Kidney epithelial cell (primary cell): Measurements from ENCODE around the gene PCLO. TPM values are rescaled to one million over a fixed set of nuclear protein-coding genes. Genes with fewer than 3 reads are reported as not detected.
A peak's percentile ranks its signal among the peaks of the same experiment; 100 is the strongest.

Source experiments
- DNase-seq: peaks from one replicate; pipeline ENCODE4 v3.0.0-alpha.2; 2010; ENCODE audit warnings: low read depth
- H3K27me3 ChIP-seq: 2 replicates; pipeline ENCODE4 v1.6.0; 2011; ENCODE audit warnings: low read length; ENCODE audit not compliant: control insufficient read depth, insufficient read depth
- H3K36me3 ChIP-seq: 2 replicates; pipeline ENCODE4 v1.5.1; 2011; ENCODE audit warnings: low read length; ENCODE audit not compliant: control insufficient read depth, insufficient read depth
- H3K4me3 ChIP-seq: 2 replicates; pipeline ENCODE4 v1.5.1; 2011; ENCODE audit warnings: low read depth, mild to moderate bottlenecking, control low read depth, low read length
- total RNA-seq: library from RNA; depleted of rRNA; stranded (reverse); fragments of >200 nt; gene quantifications from 2 replicates; pipeline ENCODE4 v1.2.3, GENCODE V29; 2015
- TF ChIP-seq, protein P1 (sequence below): IDR thresholded peaks from 2 replicates; pipeline ENCODE4 v1.5.1; 2011; ENCODE audit warnings: mild to moderate bottlenecking, moderate library complexity, low read length, control low read depth, inconsistent platforms; ENCODE audit not compliant: insufficient read depth, poor library complexity, severe bottlenecking

The PCLO gene, protein sequence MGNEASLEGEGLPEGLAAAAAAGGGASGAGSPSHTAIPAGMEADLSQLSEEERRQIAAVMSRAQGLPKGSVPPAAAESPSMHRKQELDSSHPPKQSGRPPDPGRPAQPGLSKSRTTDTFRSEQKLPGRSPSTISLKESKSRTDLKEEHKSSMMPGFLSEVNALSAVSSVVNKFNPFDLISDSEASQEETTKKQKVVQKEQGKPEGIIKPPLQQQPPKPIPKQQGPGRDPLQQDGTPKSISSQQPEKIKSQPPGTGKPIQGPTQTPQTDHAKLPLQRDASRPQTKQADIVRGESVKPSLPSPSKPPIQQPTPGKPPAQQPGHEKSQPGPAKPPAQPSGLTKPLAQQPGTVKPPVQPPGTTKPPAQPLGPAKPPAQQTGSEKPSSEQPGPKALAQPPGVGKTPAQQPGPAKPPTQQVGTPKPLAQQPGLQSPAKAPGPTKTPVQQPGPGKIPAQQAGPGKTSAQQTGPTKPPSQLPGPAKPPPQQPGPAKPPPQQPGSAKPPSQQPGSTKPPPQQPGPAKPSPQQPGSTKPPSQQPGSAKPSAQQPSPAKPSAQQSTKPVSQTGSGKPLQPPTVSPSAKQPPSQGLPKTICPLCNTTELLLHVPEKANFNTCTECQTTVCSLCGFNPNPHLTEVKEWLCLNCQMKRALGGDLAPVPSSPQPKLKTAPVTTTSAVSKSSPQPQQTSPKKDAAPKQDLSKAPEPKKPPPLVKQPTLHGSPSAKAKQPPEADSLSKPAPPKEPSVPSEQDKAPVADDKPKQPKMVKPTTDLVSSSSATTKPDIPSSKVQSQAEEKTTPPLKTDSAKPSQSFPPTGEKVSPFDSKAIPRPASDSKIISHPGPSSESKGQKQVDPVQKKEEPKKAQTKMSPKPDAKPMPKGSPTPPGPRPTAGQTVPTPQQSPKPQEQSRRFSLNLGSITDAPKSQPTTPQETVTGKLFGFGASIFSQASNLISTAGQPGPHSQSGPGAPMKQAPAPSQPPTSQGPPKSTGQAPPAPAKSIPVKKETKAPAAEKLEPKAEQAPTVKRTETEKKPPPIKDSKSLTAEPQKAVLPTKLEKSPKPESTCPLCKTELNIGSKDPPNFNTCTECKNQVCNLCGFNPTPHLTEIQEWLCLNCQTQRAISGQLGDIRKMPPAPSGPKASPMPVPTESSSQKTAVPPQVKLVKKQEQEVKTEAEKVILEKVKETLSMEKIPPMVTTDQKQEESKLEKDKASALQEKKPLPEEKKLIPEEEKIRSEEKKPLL (N-terminal part only)
- total RNA-seq = 4.7 and 7.4 TPM in 2 replicates

DNA sequence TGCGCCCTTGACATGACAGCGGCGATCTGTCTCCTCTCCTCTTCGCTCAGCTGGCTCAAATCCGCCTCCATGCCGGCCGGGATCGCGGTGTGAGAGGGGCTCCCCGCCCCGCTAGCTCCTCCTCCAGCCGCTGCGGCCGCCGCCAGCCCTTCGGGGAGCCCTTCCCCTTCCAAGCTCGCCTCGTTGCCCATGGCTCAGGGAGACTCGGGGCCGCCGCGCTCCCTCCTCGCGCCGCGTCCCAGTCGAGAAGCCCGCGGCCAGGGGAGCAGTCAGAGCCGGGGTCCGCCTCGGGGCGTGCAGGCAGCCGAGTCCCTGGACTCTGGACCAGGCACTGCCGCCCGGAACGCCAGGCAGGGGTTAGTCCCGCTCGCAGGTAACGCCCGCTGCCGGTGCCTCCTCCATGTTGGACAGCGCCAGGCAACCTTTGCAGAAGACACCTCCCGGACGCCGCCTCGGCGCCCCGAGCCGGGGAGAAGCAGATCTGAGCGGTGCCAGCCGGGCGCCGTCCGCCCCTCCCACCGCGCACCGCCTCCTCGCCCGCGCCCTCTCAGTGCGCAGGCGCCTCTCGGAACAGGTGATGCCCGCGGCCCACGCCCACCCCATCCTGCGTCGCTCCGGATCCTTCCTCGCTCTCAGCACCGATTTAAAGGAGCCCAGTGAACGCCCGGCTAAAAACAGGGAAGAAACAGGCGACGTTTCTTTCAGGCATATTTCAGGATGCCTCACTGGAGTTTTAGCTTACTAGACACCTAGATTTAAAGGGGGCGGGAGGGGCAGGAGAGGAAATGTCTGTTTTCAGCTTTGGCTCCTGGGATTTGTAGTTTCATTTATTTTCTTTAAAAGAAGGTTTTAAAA is at the start of gene PCLO:
Gene PCLO (minus strand): TSS at position 483 of the 855 bp plus-strand sequence. CDS start 292 bp downstream, at position 191.
- TF ChIP-seq, protein P1, sequence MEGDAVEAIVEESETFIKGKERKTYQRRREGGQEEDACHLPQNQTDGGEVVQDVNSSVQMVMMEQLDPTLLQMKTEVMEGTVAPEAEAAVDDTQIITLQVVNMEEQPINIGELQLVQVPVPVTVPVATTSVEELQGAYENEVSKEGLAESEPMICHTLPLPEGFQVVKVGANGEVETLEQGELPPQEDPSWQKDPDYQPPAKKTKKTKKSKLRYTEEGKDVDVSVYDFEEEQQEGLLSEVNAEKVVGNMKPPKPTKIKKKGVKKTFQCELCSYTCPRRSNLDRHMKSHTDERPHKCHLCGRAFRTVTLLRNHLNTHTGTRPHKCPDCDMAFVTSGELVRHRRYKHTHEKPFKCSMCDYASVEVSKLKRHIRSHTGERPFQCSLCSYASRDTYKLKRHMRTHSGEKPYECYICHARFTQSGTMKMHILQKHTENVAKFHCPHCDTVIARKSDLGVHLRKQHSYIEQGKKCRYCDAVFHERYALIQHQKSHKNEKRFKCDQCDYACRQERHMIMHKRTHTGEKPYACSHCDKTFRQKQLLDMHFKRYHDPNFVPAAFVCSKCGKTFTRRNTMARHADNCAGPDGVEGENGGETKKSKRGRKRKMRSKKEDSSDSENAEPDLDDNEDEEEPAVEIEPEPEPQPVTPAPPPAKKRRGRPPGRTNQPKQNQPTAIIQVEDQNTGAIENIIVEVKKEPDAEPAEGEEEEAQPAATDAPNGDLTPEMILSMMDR = no peak
- Histone ChIP-seq H3K4me3 (peak within 1 kb of the TSS; percentile 74), H3K36me3 (no peaks in the 10 kb centered on the region), H3K27me3 (no peaks in the 10 kb centered on the region)
- peak; percentile 72 for DNase-seq

DNA sequence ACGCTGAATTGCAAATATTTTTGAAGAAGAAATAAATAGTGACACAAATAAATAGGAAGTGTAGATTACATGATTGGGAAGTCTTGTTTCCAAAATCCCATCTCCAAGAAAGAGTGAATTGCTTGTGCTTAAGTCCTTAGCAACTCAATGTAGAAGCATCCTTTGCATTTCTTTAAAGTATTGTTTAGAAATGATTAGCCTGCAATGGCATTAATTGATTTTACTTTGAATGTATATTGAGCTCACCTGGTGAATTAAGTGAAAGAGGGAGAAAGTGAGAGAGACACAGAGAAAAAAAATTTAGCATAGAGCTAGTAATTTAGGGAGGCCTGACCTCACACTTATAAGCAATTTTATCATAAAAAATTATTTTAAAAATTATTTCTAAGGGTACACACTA is 49.0 kb upstream of the PCLO start:
- H3K36me3 ChIP-seq = no peaks in the 10 kb centered on the region
- TF ChIP-seq, protein P1 = no peak
- no peaks in the 10 kb centered on the region for H3K27me3 ChIP-seq
- no peak overlapping the region for H3K4me3 ChIP-seq
- no peak for DNase-seq

DNA sequence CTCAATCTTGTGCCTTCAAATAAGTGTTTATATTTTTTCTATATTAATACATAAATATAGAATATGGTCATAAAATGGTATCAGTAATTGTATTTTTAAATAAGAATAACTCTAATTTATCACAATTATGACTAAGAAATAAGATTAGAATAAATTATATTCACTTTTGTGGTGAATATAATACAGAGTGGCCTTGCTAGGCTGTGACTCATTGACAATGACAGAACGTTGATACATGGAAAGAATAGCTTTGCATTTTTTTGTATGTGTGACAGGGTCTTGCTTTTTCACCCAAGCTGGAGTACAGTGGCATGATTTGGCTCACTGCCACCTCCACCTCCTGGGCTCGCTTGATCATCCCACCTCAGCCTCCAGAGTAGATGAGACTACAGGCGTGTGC is 47.8 kb upstream of the PCLO start:
- TF ChIP-seq, protein P1 = no peak
- no peak for DNase-seq
- Histone ChIP-seq H3K4me3 (no peak overlapping the region), H3K27me3 (no peaks in the 10 kb centered on the region), H3K36me3 (no peaks in the 10 kb centered on the region)

DNA sequence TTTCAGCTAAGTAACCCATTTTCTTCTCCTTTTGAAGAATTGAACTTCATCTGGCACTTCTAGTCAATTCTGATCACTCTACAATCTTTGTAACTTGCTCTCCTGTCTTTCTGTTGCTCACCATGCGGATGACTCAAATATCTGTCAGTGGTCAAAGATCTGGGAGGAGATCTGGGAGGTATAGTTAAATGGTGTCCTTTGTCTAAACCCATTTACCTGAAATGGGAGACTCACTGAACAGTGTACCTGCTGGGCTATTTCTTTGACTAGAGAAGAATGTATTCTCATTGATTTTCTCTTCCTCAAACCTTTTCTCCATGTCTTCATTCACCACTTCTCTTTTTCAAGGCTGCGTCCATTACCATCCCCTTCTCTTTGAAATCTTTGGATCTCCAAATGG is 42.0 kb upstream of the PCLO start:
- H3K27me3 ChIP-seq = no peaks in the 10 kb centered on the region
- TF ChIP-seq, protein P1 = no peak
- DNase-seq = no peak
- H3K4me3 ChIP-seq = no peak overlapping the region
- no peaks in the 10 kb centered on the region for H3K36me3 ChIP-seq

DNA sequence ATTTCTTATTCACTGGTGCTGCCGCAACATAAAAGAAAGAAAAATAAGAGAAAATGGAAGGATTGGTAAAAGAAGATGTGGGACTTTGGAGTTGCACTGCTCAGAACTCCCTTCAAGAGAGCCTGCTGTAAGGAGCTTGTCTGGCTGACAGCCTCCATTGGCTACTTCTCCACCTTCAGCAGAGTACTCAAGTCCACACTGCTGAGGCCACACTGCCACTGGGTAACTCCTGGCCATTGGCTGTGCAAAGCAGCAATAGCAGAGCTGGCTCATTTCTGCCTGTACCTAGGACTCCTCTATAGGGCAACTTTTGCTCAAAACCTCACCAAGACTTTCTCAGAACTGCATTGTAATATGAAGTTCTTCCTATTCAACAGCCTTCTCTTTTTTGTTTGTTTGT is 38.7 kb upstream of the PCLO start:
- TF ChIP-seq, protein P1 = no peak
- no peak for DNase-seq
- Histone ChIP-seq H3K36me3 (no peaks in the 10 kb centered on the region), H3K4me3 (no peak overlapping the region), H3K27me3 (no peaks in the 10 kb centered on the region)
